Neural cell (in vitro differentiated cells): Measurements from ENCODE around the gene ATG2A. TPM values are rescaled to one million over a fixed set of nuclear protein-coding genes. Genes with fewer than 3 reads are reported as not detected.

Source experiments
- H2AFZ ChIP-seq: fragments of 200-600, 300-800 bp; sonication (generic), shearing (Covaris generic); 2 replicates; pipeline ENCODE4 v1.6.0; 2014; ENCODE audit warnings: low read depth, mild to moderate bottlenecking, antibody characterized with exemption, low read length, moderate library complexity
- H3F3A ChIP-seq: fragments of 200-600 bp; shearing (Covaris generic); 2 replicates; pipeline ENCODE4 v1.6.1; 2016; ENCODE audit warnings: mild to moderate bottlenecking, moderate library complexity, mixed read lengths, antibody characterized with exemption, low read length; ENCODE audit not compliant: insufficient read depth, poor library complexity, severe bottlenecking
- H3K27ac ChIP-seq: fragments of 200-600, 300-800 bp; sonication (generic), shearing (Covaris generic); 2 replicates; pipeline ENCODE4 v1.5.1; 2014; ENCODE audit warnings: mild to moderate bottlenecking, low read length, moderate library complexity
- H3K27me3 ChIP-seq: fragments of 300-800, 200-600 bp; sonication (generic), shearing (Covaris generic); 2 replicates; pipeline ENCODE4 v1.6.0; 2014; ENCODE audit warnings: mild to moderate bottlenecking, low read depth, low read length, moderate library complexity; ENCODE audit not compliant: insufficient read depth
- H3K36me3 ChIP-seq: fragments of 300-800, 200-600 bp; sonication (generic), shearing (Covaris generic); 2 replicates; pipeline ENCODE4 v1.5.1; 2014; ENCODE audit warnings: mild to moderate bottlenecking, antibody characterized with exemption, low read length, moderate library complexity; ENCODE audit not compliant: insufficient read depth
- H3K4me2 ChIP-seq: fragments of 300-800, 200-600 bp; sonication (generic), shearing (Covaris generic); 2 replicates; pipeline ENCODE4 v1.6.0; 2014; ENCODE audit warnings: mild to moderate bottlenecking, low read length
- H3K4me3 ChIP-seq: fragments of 300-800, 200-600 bp; sonication (generic), shearing (Covaris generic); 2 replicates; pipeline ENCODE4 v1.5.1; 2014; ENCODE audit warnings: mild to moderate bottlenecking, low read length, moderate library complexity
- H3K79me2 ChIP-seq: fragments of 200-600 bp; shearing (Covaris generic); replicated peaks from 2 replicates; pipeline ENCODE4 v1.6.0; 2014; ENCODE audit warnings: mild to moderate bottlenecking, low read length, moderate library complexity; ENCODE audit not compliant: insufficient read depth
- H3K9ac ChIP-seq: fragments of 300-800, 200-600 bp; sonication (generic), shearing (Covaris generic); 2 replicates; pipeline ENCODE4 v1.6.1; 2016; ENCODE audit warnings: mild to moderate bottlenecking, low read length, mixed read lengths
- H3K9me2 ChIP-seq: fragments of 200-600 bp; shearing (Covaris generic); 2 replicates; pipeline ENCODE4 v1.6.1; 2016; ENCODE audit warnings: mild to moderate bottlenecking, low read length, mixed read lengths; ENCODE audit not compliant: insufficient read depth
- H3K9me3 ChIP-seq: fragments of 200-600, 300-800 bp; sonication (generic), shearing (Covaris generic); 2 replicates; pipeline ENCODE4 v1.6.1; 2016; ENCODE audit warnings: mild to moderate bottlenecking, mixed run types, low read length, moderate library complexity, mixed read lengths
- H4K20me1 ChIP-seq: fragments of 200-600 bp; shearing (Covaris generic); 2 replicates; pipeline ENCODE4 v1.6.1; 2016; ENCODE audit warnings: mild to moderate bottlenecking, mixed run types; ENCODE audit not compliant: insufficient read depth
- EP300 ChIP-seq: fragments of 450-650 bp; conservative IDR thresholded peaks from 2 replicates; pipeline ENCODE4 v1.6.1; 2014; ENCODE audit warnings: antibody characterized with exemption, mild to moderate bottlenecking, moderate library complexity; ENCODE audit not compliant: poor library complexity, severe bottlenecking
- EZH2 ChIP-seq: fragments of 200-600, 300-800 bp; shearing (Covaris generic), sonication (generic); IDR thresholded peaks from 2 replicates; pipeline ENCODE4 v1.6.1; 2014; ENCODE audit warnings: antibody characterized with exemption, low read length, borderline replicate concordance, mild to moderate bottlenecking; ENCODE audit not compliant: insufficient read depth, poor library complexity, severe bottlenecking
- MXI1 ChIP-seq: fragments of 450-650 bp; conservative IDR thresholded peaks from 2 replicates; pipeline ENCODE4 v1.6.1; 2014; ENCODE audit warnings: antibody characterized with exemption, mild to moderate bottlenecking; ENCODE audit not compliant: poor library complexity, severe bottlenecking
- POLR2AphosphoS5 ChIP-seq: IDR thresholded peaks from 2 replicates; pipeline ENCODE4 v1.6.1; 2012
- RAD21 ChIP-seq: fragments of 450-650 bp; conservative IDR thresholded peaks from 2 replicates; pipeline ENCODE4 v1.6.1; 2014; ENCODE audit warnings: antibody characterized with exemption, mild to moderate bottlenecking, moderate library complexity
- SMC3 ChIP-seq: fragments of 450-650 bp; conservative IDR thresholded peaks from 2 replicates; pipeline ENCODE4 v1.6.1; 2014; ENCODE audit warnings: antibody characterized with exemption, mild to moderate bottlenecking, moderate library complexity; ENCODE audit not compliant: poor library complexity
- TAF1 ChIP-seq: IDR thresholded peaks from 2 replicates; pipeline ENCODE4 v1.6.1; 2012; ENCODE audit warnings: low read depth
- polyA plus RNA-seq: library from polyadenylated mRNA; depleted of rRNA; stranded (reverse); fragments of >200 nt; gene quantifications from 2 replicates; pipeline ENCODE4 v1.2.3, GENCODE V29; 2014
- small RNA-seq, 3 experiments: library from RNA; depleted of rRNA; stranded (forward); fragments of <200 nt; gene quantifications; one replicate each; pipeline ENCODE3, GENCODE V24; 2012
- TF ChIP-seq, protein P1 (sequence below): IDR thresholded peaks from 2 replicates; pipeline ENCODE4 v1.6.1; 2012; ENCODE audit warnings: borderline replicate concordance
- TF ChIP-seq, protein P2 (sequence below): fragments of 450-650 bp; IDR thresholded peaks from 2 replicates; pipeline ENCODE4 v1.5.1; 2014; ENCODE audit warnings: antibody characterized with exemption, mild to moderate bottlenecking, moderate library complexity; ENCODE audit not compliant: poor library complexity, severe bottlenecking

ATG2A gene
- polyA plus RNA-seq, 1 donor from 2014 or later = 7.5 TPM

DNA sequence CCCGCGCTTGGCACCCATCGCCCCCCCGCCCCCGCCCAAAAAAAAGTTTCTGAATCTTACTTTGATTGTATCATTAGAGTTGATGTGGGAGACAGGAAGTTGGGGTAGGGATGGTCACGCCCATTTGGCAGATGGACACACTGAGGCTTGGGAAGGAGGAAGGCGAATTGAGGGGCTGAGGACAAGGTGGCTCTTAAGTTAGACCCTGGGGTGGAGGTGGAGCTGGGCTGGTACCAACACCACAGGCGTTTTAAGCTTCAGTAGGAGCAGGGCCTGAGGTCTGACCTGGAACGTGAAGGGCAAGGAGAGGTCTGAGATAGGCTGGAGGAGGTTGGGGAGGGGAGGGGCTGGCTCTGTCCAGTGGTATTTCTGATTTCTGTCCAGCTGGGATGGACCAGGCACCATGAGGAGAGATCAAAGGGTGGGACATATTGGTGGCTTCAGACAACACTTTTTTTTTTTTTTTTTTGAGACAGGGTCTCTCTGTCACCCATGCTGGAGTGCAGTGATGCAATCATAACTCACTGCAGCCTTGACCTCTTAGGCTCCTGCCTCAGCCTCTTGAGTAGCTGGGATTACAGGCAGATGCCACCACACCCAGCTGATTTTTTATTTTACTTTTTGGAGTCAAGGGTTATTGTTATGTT lies 71.8 kb downstream of the ATG2A start:
- H3K9me2 ChIP-seq = no peaks in the 10 kb centered on the region
- H3K4me2 ChIP-seq = no peak overlapping the region
- no peaks in the 10 kb centered on the region for H3K36me3 ChIP-seq
- H3K27me3 ChIP-seq = peaks cover 25% of the 10 kb centered on the region
- no peak overlapping the region for H3K27ac ChIP-seq
- TF ChIP-seq, protein P1, sequence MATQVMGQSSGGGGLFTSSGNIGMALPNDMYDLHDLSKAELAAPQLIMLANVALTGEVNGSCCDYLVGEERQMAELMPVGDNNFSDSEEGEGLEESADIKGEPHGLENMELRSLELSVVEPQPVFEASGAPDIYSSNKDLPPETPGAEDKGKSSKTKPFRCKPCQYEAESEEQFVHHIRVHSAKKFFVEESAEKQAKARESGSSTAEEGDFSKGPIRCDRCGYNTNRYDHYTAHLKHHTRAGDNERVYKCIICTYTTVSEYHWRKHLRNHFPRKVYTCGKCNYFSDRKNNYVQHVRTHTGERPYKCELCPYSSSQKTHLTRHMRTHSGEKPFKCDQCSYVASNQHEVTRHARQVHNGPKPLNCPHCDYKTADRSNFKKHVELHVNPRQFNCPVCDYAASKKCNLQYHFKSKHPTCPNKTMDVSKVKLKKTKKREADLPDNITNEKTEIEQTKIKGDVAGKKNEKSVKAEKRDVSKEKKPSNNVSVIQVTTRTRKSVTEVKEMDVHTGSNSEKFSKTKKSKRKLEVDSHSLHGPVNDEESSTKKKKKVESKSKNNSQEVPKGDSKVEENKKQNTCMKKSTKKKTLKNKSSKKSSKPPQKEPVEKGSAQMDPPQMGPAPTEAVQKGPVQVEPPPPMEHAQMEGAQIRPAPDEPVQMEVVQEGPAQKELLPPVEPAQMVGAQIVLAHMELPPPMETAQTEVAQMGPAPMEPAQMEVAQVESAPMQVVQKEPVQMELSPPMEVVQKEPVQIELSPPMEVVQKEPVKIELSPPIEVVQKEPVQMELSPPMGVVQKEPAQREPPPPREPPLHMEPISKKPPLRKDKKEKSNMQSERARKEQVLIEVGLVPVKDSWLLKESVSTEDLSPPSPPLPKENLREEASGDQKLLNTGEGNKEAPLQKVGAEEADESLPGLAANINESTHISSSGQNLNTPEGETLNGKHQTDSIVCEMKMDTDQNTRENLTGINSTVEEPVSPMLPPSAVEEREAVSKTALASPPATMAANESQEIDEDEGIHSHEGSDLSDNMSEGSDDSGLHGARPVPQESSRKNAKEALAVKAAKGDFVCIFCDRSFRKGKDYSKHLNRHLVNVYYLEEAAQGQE = no peak
- TF ChIP-seq EZH2 = no peak
- no peak for TF ChIP-seq EP300
- TF ChIP-seq, protein P2, sequence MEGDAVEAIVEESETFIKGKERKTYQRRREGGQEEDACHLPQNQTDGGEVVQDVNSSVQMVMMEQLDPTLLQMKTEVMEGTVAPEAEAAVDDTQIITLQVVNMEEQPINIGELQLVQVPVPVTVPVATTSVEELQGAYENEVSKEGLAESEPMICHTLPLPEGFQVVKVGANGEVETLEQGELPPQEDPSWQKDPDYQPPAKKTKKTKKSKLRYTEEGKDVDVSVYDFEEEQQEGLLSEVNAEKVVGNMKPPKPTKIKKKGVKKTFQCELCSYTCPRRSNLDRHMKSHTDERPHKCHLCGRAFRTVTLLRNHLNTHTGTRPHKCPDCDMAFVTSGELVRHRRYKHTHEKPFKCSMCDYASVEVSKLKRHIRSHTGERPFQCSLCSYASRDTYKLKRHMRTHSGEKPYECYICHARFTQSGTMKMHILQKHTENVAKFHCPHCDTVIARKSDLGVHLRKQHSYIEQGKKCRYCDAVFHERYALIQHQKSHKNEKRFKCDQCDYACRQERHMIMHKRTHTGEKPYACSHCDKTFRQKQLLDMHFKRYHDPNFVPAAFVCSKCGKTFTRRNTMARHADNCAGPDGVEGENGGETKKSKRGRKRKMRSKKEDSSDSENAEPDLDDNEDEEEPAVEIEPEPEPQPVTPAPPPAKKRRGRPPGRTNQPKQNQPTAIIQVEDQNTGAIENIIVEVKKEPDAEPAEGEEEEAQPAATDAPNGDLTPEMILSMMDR = no peak
- no peak for TF ChIP-seq TAF1
- TF ChIP-seq MXI1 = no peak
- no peak for TF ChIP-seq POLR2AphosphoS5
- no peak for TF ChIP-seq RAD21
- no peak for TF ChIP-seq SMC3
- no peak overlapping the region for H2AFZ ChIP-seq
- H3F3A ChIP-seq = no peaks in the 10 kb centered on the region
- H3K9ac ChIP-seq = no peak overlapping the region
- no peaks in the 10 kb centered on the region for H3K79me2 ChIP-seq
- H4K20me1 ChIP-seq = no peaks in the 10 kb centered on the region
- H3K9me3 ChIP-seq = no peaks in the 10 kb centered on the region
- H3K4me3 ChIP-seq = no peak overlapping the region

Small RNA genes lying within 50 kb of the gene (small RNA-seq; reads per million reads assigned to genes)
- gene MIR6749 = 0 reads per million in 3 experiments
- 0 to 0.36 (median 0) reads per million in 3 experiments for gene MIR6750

Other genes starting within 250 kb of the ATG2A start
- 68.0 and 99.8 TPM in 2 replicates for gene NRXN2, start 194.0 kb downstream of the ATG2A start, polyA plus RNA-seq
- 4.5 and 13.9 TPM in 2 replicates for gene RASGRP2, start 173.1 kb downstream of the ATG2A start, polyA plus RNA-seq
- gene PYGM, start 157.2 kb downstream of the ATG2A start, polyA plus RNA-seq = 0.14 and 0.43 TPM in 2 replicates
- 53.2 and 72.7 TPM in 2 replicates for gene SF1, start 138.7 kb downstream of the ATG2A start, polyA plus RNA-seq
- gene MAP4K2, start 114.0 kb downstream of the ATG2A start, polyA plus RNA-seq = 12.4 and 13.2 TPM in 2 replicates
- gene MEN1, start 106.7 kb downstream of the ATG2A start, polyA plus RNA-seq = 16.8 and 20.2 TPM in 2 replicates
- 0.26 TPM in 1 of 2 replicates, not detected in the other for gene CDC42BPG, start 72.6 kb downstream of the ATG2A start, polyA plus RNA-seq
- 26.4 and 34.9 TPM in 2 replicates for gene EHD1, start 38.6 kb downstream of the ATG2A start, polyA plus RNA-seq
- gene PPP2R5B, start 7.5 kb upstream of the ATG2A start, polyA plus RNA-seq = 76.1 and 86.9 TPM in 2 replicates
- gene GPHA2, start 18.7 kb upstream of the ATG2A start, polyA plus RNA-seq = not detected in 2 replicates
- not detected in 2 replicates for gene MAJIN, start 54.9 kb upstream of the ATG2A start, polyA plus RNA-seq
- not detected in 2 replicates for gene BATF2, start 79.8 kb upstream of the ATG2A start, polyA plus RNA-seq
- gene ARL2, start 97.0 kb upstream of the ATG2A start, polyA plus RNA-seq = 158 and 174 TPM in 2 replicates
- gene SNX15, start 110.2 kb upstream of the ATG2A start, polyA plus RNA-seq = 11.2 and 15.3 TPM in 2 replicates
- gene SAC3D1, start 124.0 kb upstream of the ATG2A start, polyA plus RNA-seq = 23.5 and 27.0 TPM in 2 replicates
- gene NAALADL1, start 141.3 kb upstream of the ATG2A start, polyA plus RNA-seq = not detected in 2 replicates
- 2.3 and 2.4 TPM in 2 replicates for gene CDCA5, start 166.8 kb upstream of the ATG2A start, polyA plus RNA-seq
- gene ZFPL1, start 167.0 kb upstream of the ATG2A start, polyA plus RNA-seq = 39.7 and 42.0 TPM in 2 replicates
- 230 and 313 TPM in 2 replicates for gene VPS51, start 179.0 kb upstream of the ATG2A start, polyA plus RNA-seq
- 78.4 and 99.5 TPM in 2 replicates for gene TM7SF2, start 194.7 kb upstream of the ATG2A start, polyA plus RNA-seq
- gene ZNHIT2, start 200.5 kb upstream of the ATG2A start, polyA plus RNA-seq = 6.9 and 7.0 TPM in 2 replicates
- 299 and 420 TPM in 2 replicates for gene FAU, start 204.9 kb upstream of the ATG2A start, polyA plus RNA-seq
- gene MRPL49, start 205.1 kb upstream of the ATG2A start, polyA plus RNA-seq = 80.5 and 83.2 TPM in 2 replicates
- gene SYVN1, start 217.3 kb upstream of the ATG2A start, polyA plus RNA-seq = 12.8 and 13.0 TPM in 2 replicates